ENCODE measurements around the gene NEURL2.
A peak's percentile ranks its signal among the peaks of the same experiment; 100 is the strongest.

NEURL2 gene

GRCh38 chr20:45890985-45891983, at the start of gene NEURL2, which contains the start of gene CTSA:
Gene NEURL2, minus strand, starts transcription at chr20:45891208. Its CDS starts 217 bp downstream, at chr20:45890991.
Gene CTSA, plus strand, starts transcription at chr20:45891335. Its CDS starts 234 bp downstream, at chr20:45891569.
- TF ChIP-seq CTCF (IDR thresholded peaks at IDR 0.05; ENCODE audit: low read depth, low read length, missing control alignments) = peak; percentile 13
- H3K4me3 ChIP-seq (ENCODE audit: low read depth, low read length) = peak within 1 kb of the TSS; percentile 81
- DNase-seq (ENCODE audit: low read depth) = peak; percentile 69

GRCh38 chr20:45940469-45940868, 49.5 kb upstream of the NEURL2 start:
- DNase-seq (ENCODE audit: low read depth) = no peak
- TF ChIP-seq CTCF (IDR thresholded peaks at IDR 0.05; ENCODE audit: low read depth, low read length, missing control alignments) = no peak
- no peak overlapping the region for H3K4me3 ChIP-seq (ENCODE audit: low read depth, low read length)

GRCh38 chr20:45940053-45940452, 49.0 kb upstream of the NEURL2 start:
- no peak for DNase-seq (ENCODE audit: low read depth)
- H3K4me3 ChIP-seq (ENCODE audit: low read depth, low read length) = no peak overlapping the region
- no peak for TF ChIP-seq CTCF (IDR thresholded peaks at IDR 0.05; ENCODE audit: low read depth, low read length, missing control alignments)

- no peak overlapping the region for H3K4me3 ChIP-seq (ENCODE audit: low read depth, low read length)
- no peak for TF ChIP-seq CTCF (IDR thresholded peaks at IDR 0.05; ENCODE audit: low read depth, low read length, missing control alignments)
- DNase-seq (ENCODE audit: low read depth) = no peak
Observed at GRCh38 chr20:45938727-45939438, 47.9 kb upstream of the NEURL2 start.

GRCh38 chr20:45937765-45938164, 46.8 kb upstream of the NEURL2 start:
- DNase-seq (ENCODE audit: low read depth) = no peak
- H3K4me3 ChIP-seq (ENCODE audit: low read depth, low read length) = no peak overlapping the region
- no peak for TF ChIP-seq CTCF (IDR thresholded peaks at IDR 0.05; ENCODE audit: low read depth, low read length, missing control alignments)

- TF ChIP-seq CTCF (IDR thresholded peaks at IDR 0.05; ENCODE audit: low read depth, low read length, missing control alignments) = no peak
Observed at GRCh38 chr20:45935416-45936046, 44.5 kb upstream of the NEURL2 start.

More at GRCh38 chr20:45935416-45936046, 44.5 kb upstream of the NEURL2 start:
- DNase-seq (ENCODE audit: low read depth) = no peak
- H3K4me3 ChIP-seq (ENCODE audit: low read depth, low read length) = peak overlapping the region; percentile 78

Measured in GM12864 (cell line).